ENCODE data around the gene CRYBA2.

Gene CRYBA2

DNA sequence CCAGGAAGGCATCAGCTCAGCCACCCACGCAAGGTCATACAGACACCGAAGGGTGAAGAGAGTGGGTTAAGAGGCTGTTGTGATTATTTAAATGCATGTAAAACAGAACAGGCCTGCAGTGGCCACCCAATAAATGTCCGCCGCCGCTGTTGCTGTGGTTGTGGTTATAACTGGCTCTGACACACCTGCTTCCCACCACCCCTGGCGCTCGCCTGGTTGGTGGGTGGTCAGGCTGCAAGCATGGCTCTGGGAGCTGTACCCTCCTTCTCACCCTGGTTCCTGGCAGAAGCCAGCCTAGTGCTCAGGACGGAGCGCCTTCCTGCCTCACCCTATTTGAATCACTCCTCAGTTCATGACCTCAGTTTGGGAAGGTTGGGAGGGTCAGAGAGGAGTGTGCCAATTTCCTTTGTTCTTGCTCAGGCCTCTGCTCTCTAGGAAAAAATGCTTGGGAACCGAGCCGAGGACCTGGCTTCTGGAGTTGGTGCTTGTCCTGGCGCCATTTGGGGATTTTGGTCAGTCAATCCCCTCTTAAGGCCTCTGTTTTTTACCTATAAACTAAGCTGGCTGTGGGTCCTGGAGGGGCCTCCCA is 5.3 kb upstream of the CRYBA2 start:
- DNase-seq = no peak

DNA sequence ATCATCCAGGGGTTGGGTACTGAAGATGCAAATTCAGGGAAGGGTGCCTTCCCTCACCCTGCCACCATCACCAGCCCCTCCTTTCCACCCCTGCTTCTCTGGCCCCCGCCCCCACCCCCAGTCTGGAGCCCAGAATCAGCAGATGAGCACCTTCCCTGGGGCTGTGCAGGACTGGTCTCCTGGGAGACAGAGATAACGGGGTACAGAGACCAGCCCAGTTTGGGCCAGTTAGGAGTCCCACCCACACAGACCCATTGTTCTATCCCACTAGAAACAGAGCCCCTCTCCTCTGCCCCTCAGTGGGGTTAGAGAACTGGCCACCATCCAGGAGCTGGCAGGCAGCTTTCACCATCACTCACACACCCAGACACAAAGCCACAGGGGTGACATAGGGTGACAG is 4.5 kb upstream of the CRYBA2 start:
- DNase-seq = no peak

DNA sequence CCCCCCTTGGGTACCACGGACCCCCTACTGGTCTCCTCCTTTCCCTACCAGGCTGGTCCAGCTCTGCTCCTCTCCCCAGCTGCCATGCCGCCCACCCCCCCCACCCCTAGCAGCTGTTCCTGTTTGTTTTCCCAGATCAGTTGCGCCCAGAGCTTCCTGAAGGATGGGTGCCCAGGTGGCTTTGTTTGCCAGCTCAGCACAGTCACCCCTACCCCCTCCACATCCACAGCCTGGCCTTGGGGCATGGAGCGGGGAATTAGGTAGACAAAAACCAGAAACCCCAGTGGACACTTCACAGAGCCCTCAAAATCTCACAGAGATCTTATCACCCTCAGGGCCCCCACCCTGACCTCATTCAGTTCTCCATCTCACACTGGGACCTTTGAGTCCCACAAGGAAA is 3.7 kb upstream of the CRYBA2 start:
- DNase-seq = no peak

DNA sequence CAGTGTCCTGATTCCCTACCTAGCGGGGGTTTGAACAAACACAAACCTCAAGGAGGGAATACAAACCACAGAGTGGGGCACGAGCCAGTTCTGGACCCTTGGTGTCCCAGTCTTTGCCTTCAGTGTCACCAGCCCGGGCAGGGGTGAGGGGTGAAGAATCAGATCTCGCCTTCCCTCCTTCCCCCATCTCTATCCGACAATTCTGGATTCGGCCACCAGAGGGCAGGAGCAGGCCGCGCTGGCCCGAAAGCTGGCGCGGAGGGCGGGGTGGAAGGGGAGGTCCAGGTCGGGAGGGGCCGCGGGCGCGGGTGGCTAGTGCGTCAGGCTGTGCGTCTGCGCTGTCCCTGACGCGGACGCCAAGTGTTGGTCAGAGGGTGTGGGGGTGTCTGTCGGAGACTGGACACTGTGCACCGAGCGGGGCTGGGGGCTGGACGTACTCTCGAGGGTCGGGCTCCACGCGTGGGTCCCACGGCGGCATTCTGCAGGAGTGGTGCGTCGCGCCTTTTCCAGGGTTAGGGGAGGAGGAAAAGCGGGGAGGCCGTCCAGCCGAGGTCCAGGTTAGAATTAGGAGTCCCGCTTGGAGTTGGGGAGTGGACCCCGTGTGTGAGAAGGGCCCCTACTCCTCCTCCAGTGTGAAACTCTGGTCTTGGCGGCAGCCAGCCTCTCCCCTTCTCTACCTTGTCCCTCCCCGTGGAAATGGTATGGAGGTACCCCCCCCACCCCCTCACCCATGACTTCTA is 2.9 kb upstream of the CRYBA2 start:
- peak; percentile 86 for DNase-seq

DNA sequence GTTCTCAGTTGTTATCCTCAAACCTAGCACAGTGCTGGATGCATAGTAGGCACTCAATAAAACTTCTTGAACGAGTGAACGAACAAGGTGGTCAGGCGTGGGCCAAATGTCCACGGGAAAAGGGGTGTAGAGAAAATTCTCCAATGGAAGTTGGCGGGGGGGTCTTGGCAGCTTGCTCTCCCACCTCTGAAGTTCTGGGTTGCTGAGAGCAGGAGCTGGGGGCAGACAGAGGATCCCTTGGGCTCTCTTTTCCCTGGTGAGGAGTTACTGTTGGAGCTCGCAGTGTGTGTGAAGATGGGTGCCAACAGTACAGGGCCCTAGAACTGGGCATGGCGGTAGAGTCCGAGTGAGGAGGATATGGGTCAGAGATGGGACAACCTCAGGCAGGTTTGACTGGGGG is 2.3 kb upstream of the CRYBA2 start:
- no peak for DNase-seq

DNA sequence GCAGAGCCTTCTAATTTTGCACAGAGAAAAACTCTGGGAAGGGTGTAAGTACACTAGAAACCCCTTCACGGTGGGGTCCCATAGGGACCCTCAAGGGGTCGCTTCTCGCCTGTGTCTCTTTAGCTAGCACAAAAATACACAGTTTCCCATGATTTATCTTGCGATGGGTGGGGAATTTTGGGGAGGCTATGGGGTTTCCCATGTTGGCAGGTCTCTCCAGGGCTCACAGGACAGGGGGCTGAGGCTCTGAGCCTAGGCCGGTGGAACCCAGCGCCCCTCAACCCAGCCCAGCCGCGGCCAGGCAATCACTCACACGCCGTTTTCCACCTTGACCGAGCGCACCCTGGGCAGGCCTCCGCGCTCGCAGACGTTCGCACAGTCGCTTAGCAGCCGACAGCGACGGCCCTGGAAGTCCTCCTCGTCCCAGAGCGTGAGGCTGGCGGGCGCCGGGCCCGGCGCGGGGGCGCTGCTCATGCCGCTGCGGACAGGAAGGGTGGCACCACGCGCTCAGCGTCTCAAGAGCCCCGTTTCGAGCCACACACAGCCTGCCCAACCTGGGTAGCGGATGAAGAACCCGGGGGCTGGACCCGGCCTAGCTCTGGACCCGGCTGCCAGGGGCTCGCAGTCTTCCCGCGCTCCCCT is 398 bp downstream of the CRYBA2 start:
- DNase-seq = no peak

DNA sequence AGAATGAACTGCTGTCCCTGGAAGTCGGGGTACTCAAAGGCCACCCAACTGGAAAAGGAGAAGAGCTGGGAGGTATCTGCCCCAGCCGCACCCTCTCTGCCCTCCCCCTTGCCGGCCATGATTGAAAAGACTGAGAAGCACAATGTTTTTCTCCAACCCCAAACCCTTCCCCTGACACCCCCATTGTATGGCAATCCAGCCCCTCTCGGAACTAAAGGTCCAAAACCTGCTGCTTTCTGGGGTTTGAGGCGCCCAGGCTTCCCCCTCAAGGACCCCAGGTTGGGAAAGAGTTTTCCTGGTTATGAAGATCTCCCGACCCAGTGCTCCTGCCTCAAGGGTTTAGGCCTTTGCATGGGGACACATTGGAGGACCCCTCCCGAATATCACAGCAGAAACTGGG is 1.0 kb downstream of the CRYBA2 start:
- DNase-seq = no peak

DNA sequence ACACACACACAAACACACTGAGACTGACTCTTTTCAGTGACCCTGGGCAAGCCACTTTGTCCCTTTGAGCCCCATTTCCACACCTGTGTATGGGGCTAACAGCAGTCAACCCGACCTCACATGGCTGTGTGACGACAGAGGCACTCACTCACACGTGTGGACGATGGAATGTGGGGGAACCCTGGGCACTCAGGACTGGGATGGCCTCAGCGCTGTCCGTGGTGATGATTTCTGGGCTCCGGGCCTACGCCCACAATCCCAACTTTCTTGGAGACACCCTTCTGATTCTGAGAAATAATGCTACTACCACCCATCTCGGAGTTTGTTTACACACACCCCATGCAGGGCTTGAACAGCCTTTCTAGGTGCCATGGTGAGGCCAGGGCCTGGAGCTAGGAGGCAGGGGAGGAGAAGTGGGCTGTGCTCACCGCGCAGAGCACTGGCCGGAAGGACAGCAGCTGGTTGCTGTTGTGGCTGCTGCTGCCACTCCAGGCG is 1.5 kb downstream of the CRYBA2 start:
- no peak for DNase-seq

DNA sequence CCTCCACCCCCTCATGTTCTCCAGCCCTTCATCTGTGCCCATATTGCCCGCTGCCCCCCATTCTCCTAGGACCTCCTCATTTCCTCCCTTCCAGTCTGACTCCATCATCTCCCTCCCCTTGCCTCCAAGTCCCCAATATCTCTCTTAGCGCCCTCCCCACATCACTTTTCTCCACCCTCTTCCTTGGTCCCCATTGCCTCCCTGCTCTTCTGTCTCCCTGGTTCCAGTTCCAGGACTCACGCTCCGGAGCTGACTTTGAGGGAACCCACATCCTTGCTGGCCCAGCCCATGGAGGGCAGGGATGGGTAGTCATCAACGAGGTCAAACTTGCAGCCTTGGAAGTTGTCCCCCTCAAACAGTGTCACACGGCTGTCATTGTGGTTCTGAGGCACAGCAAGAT is 2.6 kb downstream of the CRYBA2 start:
- DNase-seq = no peak

DNA sequence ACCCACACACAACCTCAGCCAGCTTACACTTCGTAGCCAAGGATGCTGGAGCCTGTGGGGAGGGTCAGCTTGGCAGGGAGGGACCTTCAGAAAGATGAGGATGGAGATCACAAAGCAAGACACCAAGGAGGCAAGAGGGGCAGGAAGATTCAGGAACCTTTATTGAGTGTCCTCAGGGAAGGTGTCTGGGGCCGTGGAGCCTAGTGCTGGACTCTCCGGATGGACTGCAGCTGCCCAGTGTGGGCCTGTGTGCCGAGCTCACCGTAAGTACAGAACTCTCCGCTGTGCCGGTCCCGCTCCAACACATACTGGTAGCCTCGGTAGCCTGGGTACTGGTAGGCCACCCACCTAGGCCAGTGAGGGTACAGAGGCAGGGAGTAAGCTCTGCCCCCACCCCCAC is 3.2 kb downstream of the CRYBA2 start:
- DNase-seq = no peak

DNA sequence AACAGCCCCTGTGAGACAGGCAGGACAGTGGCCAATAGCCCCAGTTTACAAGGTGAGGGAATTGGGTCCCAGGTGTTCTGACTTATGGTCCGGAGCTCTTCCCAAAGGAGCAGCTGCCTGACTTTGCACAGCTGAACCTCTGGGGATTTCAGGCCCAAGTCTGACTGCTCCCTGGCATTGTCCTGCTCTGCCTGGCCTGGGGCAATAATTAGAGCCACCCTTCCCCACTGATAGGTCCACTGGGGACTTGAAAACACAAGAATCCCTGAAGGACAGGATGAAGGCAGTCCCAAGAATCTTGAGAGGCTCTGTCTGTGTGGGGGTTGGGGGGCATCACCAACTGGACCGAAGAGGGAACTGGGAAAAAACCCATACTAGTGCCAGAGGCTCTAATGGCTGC is 4.6 kb downstream of the CRYBA2 start:
- DNase-seq = no peak

DNA sequence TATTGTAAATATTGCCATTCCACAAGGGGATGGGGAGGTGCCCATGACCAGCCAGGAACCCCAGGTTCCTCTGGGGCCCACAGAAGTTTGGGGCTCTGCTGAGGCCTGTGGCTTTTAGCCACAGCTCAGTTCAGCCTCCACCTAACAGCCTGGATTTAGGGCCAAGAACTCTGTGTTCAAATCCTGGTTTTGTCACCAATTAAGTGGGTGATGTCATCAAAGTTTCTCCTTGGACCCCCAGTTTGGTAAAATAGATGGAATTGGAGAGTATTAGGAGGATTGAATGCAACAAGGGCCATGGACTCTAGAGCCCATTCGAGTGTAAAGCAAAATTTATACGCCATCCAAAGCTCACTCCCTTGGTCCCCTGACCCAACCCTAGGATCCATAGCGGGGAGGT is 5.1 kb downstream of the CRYBA2 start:
- DNase-seq = no peak

DNA sequence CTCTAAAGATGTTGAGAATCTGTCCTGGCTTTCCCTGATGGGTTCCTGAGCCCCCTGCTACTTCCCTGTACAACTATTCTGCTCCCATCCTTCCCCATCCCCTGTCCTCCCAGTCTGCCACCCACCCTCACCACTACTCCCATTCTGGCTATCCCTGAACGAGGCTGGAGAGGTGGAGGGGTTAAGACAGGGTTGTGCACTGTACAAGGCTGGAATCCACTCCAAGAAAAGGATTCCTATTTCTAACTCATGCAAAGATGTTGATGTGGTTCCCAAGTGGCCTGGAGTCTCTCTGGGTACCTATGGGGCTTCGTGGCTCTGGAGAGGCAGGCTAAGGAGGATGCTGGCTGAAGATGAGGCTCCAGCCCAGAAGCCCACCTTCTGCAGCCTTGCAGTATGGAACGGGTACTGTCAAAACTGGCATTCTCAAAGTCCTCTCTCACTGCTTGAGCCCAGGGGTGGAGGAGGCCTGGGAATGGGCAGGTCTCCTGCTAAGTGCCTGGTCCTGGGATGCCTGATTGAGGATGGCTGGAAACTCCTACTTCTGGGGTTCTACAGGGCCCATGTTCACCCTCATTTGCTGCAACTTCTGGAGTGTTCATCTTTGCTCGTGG is 7.0 kb downstream of the CRYBA2 start:
- DNase-seq = no peak

DNA sequence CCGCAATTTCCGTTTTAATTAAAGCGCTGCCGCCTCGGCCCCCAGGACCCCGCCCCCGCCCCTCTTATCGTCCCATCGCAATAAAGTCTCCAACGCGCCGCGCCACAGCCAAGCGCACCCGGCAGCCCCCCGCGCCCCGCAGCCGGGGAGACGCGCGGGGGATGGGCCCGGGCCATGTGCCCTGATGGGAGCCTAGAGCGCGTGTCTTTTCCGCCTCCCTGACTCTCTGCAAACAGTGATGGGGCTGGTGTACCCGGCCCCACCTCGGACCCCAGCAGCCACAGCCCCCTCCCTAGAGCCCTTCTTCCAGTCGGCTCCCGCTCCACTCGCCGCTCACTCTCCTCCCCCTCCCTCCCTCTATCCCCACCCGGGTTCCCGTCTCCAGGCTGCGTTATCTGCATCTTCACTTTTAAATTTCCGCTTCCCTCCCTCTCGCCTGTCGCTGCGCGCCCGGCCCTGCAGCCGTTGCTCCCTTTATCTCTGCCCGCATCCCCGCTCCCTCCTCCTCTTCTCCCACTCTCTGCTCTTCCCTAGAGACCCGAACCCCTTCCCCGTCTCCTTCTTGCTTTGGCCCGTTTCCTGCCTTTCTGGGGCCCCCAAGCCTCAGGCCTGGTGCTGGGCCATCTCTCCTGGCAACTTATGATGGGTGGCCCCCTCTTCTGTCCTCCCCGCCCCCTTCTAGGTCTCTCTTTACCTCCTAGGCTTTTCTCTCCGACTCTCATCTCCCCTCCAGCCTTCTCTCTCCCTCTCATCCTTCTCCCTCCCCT is 7.7 kb downstream of the CRYBA2 start:
- no peak for DNase-seq

DNA sequence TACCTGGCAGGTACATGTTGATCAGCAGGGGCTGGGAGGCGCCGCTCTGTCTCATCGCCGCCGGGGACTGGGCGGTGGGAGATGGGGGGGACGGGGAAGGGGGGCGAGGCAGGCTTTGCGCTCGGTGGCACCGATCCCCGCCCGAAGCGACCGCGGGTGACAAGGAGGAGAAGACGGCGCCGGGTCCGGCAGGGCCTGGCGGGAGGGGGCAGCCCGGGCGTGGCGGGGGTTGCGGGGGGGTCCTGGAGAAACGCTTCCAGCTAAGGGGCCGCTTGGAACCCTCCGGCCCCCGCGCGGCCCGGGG is 8.2 kb downstream of the CRYBA2 start, which contains the start of gene FEV:
TSS of gene FEV (minus strand) at position 164 of the 304 bp plus-strand sequence. CDS start at position 55, 109 bp downstream.
- no peak for DNase-seq

DNA sequence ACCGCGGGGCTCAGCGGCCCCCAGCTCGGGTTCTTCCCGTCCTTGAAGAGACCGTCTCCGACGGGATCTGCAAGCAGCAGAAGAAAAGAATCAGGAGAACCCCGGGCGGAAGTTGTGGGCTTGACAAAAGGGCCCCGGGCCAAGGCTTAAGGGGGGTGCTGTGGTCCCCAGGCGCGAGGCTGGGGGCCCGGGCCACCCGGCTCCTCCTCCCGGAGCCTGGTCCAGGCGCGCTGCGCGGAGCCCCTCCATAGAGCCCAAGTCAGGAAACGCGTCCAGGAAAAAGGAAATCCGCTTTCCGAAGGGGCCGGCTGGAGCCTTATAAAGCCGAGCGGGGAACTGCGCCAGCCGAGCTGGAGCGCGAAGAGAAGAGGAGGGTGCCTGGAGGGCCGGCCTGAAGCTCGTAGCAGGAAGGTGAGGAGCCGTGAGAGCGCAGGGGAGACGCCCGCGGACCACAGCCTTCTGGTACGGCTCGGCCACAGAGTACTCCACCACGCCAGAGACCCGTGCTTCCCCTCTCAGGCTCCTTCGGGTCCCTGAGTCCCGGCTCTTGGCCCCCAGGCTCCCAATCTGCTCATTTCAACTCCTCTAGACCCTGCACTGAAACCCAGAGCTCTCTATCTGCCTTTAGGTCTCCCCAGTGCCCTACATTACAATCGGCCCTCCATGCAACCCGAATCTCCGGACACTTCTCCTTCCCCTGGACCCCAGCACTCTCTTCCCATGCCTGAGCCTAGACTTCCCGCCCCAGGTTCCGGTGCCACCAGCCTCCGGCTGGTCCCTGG is 8.8 kb downstream of the CRYBA2 start:
- peak; percentile 50 for DNase-seq

DNA sequence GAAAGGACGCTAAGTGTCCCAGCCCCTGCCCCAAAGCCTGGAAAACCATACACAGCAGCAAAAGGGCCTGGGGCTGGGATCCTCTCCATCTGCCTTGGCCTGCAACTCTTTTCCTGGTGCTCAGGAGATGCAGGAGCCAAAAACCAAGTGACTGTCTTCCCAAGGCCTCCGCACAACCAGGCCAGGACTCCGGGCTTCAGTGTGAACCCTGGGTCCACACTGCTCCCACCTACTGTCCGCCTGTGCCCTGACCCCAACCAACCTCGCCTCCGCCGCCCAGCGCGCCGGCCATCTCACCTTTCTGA is 9.3 kb downstream of the CRYBA2 start:
- DNase-seq = no peak

DNA sequence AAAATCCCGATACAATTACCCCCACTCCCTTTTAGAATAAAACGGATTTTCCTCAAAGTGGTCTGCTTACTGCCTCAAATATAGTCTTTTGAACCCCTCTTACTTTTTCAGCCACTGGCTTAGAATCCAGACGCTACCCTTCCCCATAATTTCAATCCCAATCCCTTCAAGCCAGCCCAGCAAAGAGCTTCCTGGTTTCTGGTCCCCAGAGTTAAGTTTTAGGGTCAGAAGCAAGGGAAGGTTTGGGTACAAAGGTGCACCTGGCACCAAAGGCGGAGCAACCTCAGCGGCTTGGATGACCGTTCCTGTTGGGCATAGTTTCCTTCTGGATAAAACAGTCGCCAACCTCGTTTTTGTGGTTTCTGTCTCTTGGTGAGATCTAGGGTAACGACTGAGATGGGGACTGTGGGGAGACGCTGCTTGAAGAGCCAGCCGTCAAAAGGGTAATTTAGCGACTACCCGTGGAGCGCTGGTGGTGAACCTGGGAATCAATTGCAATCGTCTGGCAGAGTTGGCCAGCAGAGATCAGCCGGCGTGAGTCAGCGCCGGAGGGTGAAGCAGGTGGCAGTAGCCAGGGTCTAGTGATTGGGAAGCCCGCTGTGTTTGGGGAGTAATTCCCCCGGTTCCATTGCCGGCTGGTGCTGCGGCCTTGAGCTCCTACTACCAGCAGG is 9.8 kb downstream of the CRYBA2 start:
- no peak for DNase-seq

DNA sequence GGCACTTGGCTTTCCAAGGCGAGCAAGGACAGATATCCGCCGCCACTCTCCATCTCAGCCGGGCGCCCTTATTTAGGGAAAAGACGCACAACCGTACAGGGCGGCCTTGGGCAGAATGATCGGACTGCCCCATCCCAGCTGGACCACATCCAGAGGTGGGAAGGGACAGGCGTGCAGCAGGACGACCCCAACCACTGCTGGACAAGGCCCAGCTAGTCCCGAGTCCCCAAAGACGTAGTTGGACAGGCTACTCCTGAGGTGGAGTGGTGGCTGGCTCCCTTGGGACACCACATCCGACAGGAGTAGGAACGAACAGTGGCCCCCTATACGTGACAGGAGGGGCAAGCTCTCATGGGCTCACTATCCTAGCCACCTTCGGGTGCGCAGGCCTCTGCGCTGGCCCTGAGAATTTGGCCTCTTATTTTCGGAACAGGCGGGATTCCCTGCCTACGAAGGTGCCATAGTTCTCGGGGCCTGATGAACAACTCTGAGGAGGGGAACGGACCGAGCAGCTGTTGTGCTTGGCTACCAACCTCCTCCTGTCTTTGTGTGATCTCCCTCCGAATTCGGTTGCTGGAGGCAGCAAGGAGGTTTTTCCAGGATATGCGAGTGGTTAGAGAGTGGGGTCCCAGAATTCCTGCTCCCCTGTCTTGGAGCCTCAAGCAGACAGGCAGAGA is 10.5 kb downstream of the CRYBA2 start:
- DNase-seq = no peak

DNA sequence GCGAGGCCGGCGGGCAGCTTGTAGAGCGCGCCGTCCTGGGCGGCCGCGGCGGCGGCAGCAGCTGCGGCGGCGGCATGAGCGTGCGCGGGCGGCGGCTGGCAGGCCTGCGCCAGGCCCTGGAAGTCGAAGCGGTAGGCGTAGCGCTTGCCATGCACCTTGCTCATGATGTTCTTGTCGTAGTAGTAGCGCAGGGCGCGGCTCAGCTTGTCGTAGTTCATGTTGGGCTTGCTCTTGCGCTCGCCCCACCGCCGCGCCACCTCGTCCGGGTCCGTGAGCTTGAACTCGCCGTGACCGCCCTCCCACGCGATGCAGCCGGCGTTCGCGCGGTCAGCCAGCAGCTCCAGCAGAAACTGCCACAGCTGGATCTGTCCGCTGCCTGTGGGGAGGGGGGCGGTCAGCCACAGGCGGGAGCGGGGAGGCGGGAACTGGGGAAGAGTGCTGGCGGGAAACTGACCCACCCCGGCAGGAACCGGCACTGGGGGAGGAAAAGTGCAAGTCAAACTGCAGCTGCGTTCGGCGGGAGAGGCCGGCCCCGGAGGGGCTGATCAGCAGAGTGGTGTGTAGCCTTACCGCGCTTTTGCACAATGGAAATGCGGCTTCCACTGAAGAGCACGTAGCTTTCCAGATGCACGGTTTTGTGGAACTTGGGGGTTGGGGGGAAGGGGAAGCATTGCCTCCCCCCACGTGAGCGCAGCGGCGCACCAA is 11.2 kb downstream of the CRYBA2 start:
- DNase-seq = no peak

DNA sequence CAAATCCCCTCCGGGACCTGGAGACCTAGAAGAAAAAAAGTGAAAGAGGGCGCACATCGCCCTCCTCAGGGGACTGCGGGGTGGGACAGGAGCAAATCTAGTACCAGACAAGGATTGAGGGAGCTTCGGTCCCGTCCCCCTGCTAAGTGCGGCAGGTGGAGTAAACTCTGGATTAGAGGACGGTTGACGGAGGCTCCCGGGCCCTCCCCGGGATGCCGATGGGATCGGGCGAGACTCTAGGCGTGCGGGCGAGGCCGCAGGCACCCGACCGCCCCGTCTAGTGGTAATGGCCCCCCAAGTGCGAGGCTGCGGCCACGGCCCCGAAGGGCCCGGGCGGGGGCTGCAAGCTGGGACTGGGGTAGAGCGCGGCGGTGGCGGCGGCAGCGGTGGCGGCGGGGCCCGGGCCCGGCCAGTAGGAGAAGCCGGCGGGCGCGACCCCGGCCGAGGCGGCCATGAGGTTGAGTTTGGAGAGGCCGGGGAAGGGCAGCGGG is 11.8 kb downstream of the CRYBA2 start:
- no peak for DNase-seq
